GM18870 (cell line): ENCODE results near the gene LTBP4.
"Not testable (repeated sequence)": the region's sequence is repeated elsewhere in the genome, so short reads cannot be mapped to it uniquely, and the experiment has no call there.

ENCODE experiments used
- ATAC-seq: cut with Tn5 transposase; IDR thresholded peaks from one replicate; pipeline ENCODE4 v1.9.1; 2021; ENCODE audit warnings: moderate library complexity; ENCODE audit not compliant: unreplicated experiment

Gene LTBP4

GRCh38 chr19:40627486-40628279 lies 26.5 kb downstream of the LTBP4 start:
- no peak for ATAC-seq

DNA sequence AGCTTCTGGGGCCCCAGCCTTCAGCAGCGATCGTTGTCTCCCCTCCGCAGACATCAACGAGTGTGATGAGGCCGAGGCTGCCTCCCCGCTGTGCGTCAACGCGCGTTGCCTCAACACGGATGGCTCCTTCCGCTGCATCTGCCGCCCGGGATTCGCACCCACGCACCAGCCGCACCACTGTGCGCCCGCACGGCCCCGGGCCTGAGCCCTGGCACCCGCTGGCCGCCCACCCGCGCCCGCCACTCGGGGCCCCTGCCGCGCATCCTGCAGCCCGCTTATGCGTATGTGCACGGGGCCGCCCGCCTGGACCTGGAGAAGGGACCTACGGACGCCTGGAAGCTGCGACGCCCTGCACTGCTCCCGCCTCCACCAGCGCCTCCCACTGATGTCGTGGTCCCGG lies 28.2 kb downstream of the LTBP4 start:
- no peak for ATAC-seq

GRCh38 chr19:40630571-40631160 lies 29.5 kb downstream of the LTBP4 start:
- ATAC-seq: no peak

DNA sequence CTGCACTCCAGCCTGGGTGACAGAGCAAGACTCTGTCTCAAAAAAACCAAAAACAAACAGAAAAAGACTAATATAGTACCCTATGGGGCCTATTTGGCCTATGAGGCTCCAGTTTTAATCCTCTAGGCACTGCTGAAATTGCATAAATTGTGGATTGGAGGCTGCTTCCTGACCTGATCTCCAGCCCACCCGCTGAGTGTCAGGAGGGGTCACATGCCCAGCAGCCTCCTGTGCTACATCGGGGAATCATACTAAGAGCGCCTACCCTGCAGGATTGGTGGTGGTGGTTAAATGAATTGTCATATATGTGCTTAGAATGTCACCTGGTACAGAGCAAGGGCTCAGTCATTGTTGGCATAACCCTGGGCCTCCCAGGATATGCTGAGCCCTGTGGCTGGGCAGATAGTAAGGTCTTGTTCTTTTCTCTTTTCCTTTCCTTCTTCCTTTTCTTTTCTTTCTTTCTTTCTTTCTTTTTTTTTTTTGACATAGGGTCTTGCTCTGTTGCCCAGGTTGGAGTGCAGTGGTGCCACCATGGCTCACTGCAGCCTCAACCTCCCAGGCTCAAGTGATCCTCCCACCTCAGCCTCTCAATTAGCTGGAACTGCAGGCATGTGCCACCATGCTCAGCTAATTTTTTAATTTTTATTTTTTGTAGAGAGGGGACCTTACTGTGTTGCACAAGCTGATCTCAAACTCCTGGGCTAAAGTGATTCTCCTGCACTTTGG lies 31.3 kb downstream of the LTBP4 start:
- ATAC-seq: no peak

DNA sequence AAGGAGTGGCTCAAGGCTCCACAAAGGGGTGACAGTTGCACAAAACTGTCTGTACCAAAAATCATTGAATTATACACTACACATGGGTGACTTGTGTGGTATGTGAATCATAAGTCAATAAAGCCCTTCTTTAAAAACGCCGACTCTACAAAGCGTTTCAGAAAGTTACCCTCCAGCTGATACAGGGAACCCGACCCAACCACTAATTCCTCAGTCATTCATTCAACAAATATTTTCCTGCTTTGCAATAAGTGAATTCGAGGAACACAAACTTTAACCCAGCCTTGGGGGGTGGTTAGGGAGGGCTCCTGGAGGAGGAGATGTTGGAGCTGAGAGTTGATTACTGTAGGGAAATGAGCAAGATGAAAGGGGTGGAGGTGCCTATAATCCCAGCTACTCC lies 32.0 kb downstream of the LTBP4 start:
- no peak for ATAC-seq

GRCh38 chr19:40638327-40638726 lies 37.2 kb downstream of the LTBP4 start:
- ATAC-seq: no peak

GRCh38 chr19:40639638-40639982 lies 38.4 kb downstream of the LTBP4 start:
- no peak for ATAC-seq

DNA sequence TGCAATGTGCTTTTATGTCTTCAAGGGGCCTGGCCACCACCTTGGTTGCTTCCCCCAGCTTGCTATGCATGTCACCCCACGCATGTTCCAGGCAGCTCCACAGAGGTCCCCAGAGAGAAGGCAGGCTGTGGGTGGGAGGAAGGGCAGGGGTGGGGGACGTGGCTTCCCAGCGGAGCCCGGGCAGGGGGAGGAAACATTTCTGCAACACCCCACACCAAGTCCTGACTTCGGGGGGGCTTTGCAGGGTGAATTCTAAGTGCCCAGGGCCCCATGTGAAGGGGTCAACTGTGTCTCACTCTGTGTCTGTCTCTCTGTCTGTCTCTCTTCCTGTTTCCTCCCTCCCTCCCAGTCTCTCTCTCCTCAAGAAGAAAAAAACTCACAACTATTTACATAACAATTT lies 39.6 kb downstream of the LTBP4 start:
- no peak for ATAC-seq

GRCh38 chr19:40641281-40641680 lies 40.1 kb downstream of the LTBP4 start:
- ATAC-seq: no peak

- no peak for ATAC-seq
Observed at GRCh38 chr19:40642051-40642706, 41.0 kb downstream of the LTBP4 start.

GRCh38 chr19:40642757-40643305 lies 41.7 kb downstream of the LTBP4 start:
- no peak for ATAC-seq

- no peak for ATAC-seq
Observed at GRCh38 chr19:40646743-40647254, 45.6 kb downstream of the LTBP4 start.

GRCh38 chr19:40649903-40650675 lies 48.9 kb downstream of the LTBP4 start:
- not testable (repeated sequence) for ATAC-seq

DNA sequence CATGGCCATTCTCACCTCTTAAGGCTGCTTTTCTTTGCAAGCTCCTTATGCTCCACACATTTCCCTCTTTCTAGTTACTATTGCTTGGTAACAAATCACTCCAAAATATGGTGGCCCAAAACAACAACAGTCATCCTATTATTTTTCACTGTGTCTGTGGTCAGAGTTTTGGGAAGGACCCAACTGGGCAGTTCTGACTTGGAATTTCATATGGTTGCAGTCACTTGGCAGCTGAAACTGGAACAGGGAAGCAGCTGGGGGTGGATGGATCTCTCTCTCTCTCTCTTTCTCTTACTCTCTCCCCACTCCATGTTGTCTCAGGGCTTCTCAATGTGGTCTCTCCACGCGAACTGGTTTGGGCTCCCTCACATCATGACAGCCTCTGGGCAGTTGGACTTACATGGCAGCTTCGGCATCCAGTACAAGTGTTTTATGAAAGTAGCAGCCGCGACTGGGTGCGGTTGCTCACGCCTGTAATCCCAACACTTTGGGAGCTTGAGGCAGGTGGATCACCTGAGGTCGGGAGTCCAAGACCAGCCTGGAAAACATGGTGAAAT lies 49.7 kb downstream of the LTBP4 start:
- no peak for ATAC-seq

GRCh38 chr19:40652303-40652702 lies 51.1 kb downstream of the LTBP4 start:
- ATAC-seq: not testable (repeated sequence)

DNA sequence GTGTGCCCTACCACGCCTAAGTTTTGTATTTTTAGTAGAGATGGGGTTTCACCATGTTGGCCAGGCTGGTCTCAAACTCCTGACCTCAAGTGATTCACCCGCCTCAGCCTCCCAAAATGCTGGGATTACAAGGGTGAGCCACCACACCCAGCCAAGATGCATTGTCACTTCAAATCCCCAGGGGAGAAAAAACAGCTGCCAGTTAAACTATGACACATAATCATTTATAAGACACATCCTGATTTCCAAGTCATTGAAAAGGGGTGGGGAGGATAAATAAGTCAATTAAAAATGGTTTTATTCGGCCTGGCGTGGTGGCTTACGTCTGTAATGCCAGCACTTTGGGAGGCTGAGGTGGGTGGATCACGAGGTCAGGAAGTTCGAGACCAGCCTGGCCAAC lies 54.5 kb downstream of the LTBP4 start:
- not testable (repeated sequence) for ATAC-seq

GRCh38 chr19:40658031-40658430 lies 56.9 kb downstream of the LTBP4 start:
- no peak for ATAC-seq

GRCh38 chr19:40659116-40659515 lies 57.9 kb downstream of the LTBP4 start:
- no peak for ATAC-seq

- ATAC-seq: no peak
Observed at GRCh38 chr19:40659566-40659965, 58.4 kb downstream of the LTBP4 start.

DNA sequence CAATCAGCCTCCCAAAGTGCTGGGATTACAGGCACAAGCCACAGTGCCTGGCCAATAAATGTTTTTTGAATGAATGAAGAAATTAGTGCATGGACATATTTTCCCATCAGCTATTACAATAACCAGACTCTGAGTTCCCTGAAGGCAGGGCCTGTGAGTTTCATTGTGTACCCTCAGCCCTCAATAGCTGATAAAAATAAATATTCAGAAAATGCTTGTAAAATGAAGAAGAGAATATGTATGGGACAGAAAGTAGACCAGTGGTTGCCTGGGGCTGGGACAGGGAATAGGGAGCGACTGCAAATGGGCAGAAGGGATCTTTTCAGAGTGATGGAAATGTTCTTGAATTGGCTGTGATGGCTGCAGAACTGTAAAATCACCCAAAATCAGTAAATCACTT lies 60.4 kb downstream of the LTBP4 start:
- no peak for ATAC-seq
